ENCODE data around the gene ANKRD35.
"Not testable (repeated sequence)": the region's sequence is repeated elsewhere in the genome, so short reads cannot be mapped to it uniquely, and the experiment has no call there.

GRCh38 chr1:145932522-145933009 is 46.9 kb upstream of the ANKRD35 start:
- not testable (repeated sequence) for TF ChIP-seq CTCF (IDR thresholded peaks at IDR 0.05; ENCODE audit: insufficient read depth, low read depth, low read length); EZH2 (IDR thresholded peaks at IDR 0.05; ENCODE audit: insufficient read depth, low read length)
